Measurements from ENCODE around the gene TBC1D21.

DNA sequence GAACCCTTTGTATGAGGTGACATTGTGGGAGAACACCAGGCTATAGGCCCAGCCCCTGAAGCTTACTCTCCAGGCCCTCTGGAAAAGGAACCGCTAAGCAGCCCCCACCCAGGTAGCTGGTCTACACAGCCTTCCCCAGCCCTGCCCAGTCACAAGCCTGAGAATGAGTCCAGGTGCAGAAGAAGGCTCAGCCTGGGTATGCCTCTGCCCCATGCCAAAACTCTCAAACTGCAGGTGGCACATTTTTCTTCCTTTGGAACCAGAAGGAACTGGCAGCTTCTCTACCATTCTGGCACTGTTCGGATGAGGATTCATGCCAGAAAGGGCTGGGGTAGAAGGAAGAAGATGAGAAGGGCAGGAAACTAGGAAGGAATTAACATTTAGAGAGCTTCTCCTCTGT lies 23.7 kb upstream of the TBC1D21 start:
- TF ChIP-seq CTCF (conservative IDR thresholded peaks at IDR 0.05 in 1 of 2, IDR thresholded peaks at IDR 0.05 in 1 of 2; ENCODE audit: extremely low read depth in 1 of 2, insufficient read depth in 1 of 2, low read depth in 1 of 2, low read length in 2 of 2): no peak
- no peak for TF ChIP-seq EZH2 (IDR thresholded peaks at IDR 0.05; ENCODE audit: borderline replicate concordance, low read length)

Data from mammary epithelial cell (primary cell).